Retinal pigment epithelial cell (primary cell): ENCODE data around the gene TRIOBP.
A peak's percentile ranks its signal among the peaks of the same experiment; 100 is the strongest.

Experiments used
- DNase-seq: peaks from one replicate; pipeline ENCODE4 v3.0.0-alpha.2; 2010; ENCODE audit warnings: low read depth
- H3K4me3 ChIP-seq: 2 replicates; pipeline ENCODE4 v1.5.1; 2011; ENCODE audit warnings: mild to moderate bottlenecking, low read length, control low read depth, moderate library complexity
- CTCF ChIP-seq: conservative IDR thresholded peaks from 2 replicates; pipeline ENCODE4 v1.5.1; 2011; ENCODE audit warnings: low read depth, low read length, control low read depth, inconsistent platforms

TRIOBP gene

GRCh38 chr22:37749226-37749625 lies 52.4 kb downstream of the TRIOBP start:
- no peak for DNase-seq
- H3K4me3 ChIP-seq, result no peak overlapping the region
- TF ChIP-seq CTCF, result no peak

DNA sequence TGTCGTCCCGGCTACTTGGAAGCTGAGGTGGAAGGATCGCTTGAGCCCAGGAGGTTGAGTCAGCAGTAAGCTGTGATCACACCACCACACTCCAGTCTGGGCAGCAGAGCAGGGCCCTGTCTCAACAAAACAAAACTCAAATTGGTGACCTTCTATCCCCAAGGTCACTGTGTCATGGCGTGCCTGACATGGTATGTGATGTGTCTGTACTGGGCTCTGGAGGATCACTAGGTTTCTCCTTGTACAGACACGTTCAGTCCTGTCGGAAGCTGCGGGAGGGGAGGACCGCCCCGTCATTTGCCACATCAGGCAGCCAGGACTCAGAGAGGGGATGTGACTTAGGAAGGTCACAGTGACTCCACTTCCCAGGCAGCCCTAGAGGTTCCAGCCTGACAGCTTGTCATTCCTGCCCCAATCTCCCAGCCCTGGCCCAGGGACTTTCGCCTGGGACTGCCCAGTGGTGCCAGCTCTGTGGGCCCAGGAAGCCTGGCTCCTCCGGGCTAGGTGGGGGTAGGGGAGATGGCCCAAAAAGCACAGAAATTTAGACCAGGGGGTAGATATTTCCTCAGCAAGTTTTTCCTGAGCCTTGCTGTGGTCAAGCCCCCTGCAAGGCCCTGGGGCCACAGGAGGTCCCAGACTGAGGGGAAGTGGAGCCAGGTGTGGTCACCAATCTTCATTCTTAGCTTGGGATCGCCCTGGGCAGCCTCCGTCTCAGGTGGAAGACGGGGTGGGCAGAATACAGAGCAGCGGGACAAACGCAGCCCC lies 53.2 kb downstream of the TRIOBP start:
- H3K4me3 ChIP-seq, result no peak overlapping the region
- no peak for DNase-seq

GRCh38 chr22:37750596-37751162 lies 53.8 kb downstream of the TRIOBP start:
- TF ChIP-seq CTCF, result no peak
- no peak for DNase-seq
- no peak overlapping the region for H3K4me3 ChIP-seq

More for the DNA sequence above, 53.2 kb downstream of the TRIOBP start:
- no peak for TF ChIP-seq CTCF

DNA sequence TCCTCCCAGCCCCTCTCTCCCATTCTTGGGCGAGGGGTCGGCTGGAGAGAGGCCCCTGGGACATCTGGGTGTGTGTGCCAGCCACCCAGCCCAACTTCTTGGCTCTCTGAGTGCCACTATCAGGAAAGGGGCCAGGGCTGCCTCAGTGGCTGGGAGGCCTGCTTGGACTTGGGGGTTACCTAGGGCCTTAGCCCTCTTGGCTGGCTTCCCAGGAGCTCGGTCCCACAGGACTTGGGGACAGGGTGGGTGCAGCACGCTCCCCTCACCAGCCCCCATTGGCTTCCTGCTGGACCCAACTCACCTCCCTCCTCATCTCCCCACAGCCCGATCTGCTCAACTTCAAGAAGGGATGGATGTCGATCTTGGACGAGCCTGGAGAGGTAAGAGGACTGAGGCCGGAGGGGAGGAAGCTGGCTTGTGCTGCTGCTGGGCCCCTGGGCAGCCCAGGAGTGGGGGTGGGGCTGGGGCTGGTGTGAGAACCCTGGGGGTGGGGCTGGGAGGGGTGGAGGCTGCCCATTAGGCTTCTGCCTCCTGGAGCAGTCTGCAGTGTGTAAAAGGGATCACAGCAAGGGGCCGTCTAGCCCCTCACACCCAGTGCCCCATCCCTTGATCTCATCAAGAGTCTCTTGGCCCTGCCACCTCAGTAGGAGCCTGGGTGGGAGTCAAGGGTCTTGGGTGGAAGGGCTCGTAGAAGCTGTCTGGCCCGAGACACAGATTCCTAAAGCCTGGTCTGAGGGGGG lies 54.8 kb downstream of the TRIOBP start:
- DNase-seq, result no peak
- H3K4me3 ChIP-seq, result peak overlapping the region; percentile 3
- TF ChIP-seq CTCF, result no peak

DNA sequence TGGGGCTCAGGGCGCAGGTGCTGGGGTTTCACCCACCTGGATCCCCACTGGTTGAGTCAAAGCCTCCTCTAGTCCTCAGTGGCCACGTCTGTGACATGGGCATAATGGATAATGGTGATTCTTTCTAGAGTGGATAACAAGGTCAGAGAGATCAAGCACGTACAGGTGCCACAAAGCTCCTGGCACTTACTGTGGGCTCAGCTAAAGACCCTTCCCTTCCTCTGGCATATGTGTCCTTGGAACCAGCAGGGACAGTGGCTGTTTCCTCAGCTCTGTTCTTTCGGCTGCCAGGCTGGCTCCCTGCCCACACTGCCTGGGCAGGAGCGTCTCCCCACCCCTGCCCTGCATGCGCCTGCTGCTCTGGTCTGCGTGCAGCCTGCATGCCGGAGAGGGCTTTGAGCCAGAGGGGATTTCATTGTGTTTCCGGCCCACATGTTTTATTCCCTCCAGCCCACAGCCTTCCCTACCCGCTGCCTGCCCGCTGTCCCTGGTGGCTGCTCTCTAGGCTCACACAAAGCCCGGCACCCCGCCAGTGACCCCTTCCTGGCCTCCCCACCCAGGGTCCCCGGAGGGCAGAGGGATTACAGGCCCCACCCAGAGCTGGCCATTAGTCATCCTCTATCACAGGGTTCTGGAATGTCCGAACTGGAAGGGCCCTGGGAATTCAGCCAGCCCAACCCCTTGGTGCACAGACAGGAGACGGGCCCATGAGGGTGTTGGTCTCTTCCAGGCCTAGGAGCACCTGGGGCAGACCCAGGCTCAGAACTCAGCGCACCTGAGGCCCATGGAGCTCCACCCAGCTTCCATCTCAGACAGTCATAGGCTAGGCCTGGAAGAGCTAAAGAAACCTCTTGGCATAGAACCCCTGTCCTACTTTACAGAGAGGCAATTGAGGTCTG lies 55.6 kb downstream of the TRIOBP start:
- H3K4me3 ChIP-seq, result peak overlapping the region; percentile 3
- TF ChIP-seq CTCF, result peak; percentile 19
- peak; percentile 94 for DNase-seq

DNA sequence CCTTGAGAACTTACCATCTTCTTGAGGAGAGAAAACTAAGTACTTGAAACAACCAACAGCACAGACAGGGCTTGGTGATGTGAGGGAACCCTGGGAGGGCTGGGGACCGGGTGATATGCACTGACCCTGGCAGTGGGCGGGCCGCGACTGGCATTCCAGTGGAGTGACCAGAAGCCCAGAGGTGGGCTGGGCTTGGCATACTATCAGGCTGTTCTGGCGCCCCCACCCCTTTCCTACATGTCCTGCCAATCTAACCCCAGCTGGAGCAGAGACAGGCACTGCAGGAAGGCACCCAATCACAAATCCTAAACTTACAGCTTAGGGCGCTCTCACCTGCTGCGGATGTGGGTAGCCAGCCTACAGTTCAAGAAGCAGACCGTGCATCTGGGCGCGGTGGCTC lies 56.9 kb downstream of the TRIOBP start:
- H3K4me3 ChIP-seq, result no peak overlapping the region
- no peak for TF ChIP-seq CTCF
- no peak for DNase-seq
